Myocyte (in vitro differentiated cells): ENCODE data around the gene RNASE3. TPM values are rescaled to one million over a fixed set of nuclear protein-coding genes. Genes with fewer than 3 reads are reported as not detected.
"Not testable (repeated sequence)": the region's sequence is repeated elsewhere in the genome, so short reads cannot be mapped to it uniquely, and the experiment has no call there.

Source experiments
- DNase-seq: peaks from one replicate; pipeline ENCODE4 v3.0.0-alpha.2; 2012; ENCODE audit warnings: low read depth
- polyA plus RNA-seq: library from polyadenylated mRNA; unstranded; fragments of >200 nt; gene quantifications from one replicate; pipeline ENCODE4 v1.2.1, GENCODE V29; 2012; ENCODE audit warnings: missing spikeins
- total RNA-seq: library from RNA; depleted of rRNA; stranded (reverse); fragments of >200 nt; gene quantifications from 2 replicates; pipeline ENCODE4 v1.2.3, GENCODE V29; 2014

RNASE3 gene
- not detected in 2 replicates for total RNA-seq
- polyA plus RNA-seq = not detected

- not testable (repeated sequence) for DNase-seq
Observed at GRCh38 chr14:20891126-20891825, at the start of gene RNASE3. Gene RNASE3, plus strand, starts transcription at chr14:20891385. Its CDS starts 302 bp downstream, at chr14:20891687.

- no peak for DNase-seq
Observed at GRCh38 chr14:20846560-20846959, 44.6 kb upstream of the RNASE3 start.

DNA sequence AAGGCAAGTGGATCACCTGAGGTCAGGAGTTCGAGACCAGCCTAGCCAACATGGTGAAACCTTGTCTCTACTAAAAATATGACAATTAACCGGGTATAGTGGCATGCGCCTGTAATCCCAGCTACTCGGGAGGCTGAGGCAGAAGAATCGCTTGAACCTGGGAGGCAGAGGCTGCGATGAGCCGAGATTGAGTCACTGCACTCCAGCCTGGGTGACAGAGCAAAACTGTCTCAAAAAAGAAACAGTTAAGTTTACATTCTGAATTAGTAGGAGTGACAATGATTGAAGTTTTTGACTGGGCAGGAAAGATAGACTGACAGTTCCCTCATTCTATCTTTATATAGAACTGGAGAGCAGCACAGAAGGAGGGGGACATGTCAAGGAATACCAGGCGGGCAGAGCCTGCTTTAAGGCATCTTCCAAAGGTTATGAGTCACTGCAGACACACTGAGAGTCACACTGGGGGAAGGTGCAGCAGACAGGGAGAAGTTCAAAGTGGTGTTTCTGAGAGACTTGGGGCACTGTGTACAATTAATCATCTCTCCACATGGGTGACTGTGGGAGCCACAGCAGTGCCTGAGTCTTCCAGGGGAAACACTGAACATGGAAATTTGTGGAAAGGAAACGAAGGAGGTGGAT lies 42.8 kb upstream of the RNASE3 start:
- no peak for DNase-seq

GRCh38 chr14:20848955-20849570 lies 42.1 kb upstream of the RNASE3 start:
- DNase-seq = no peak

- no peak for DNase-seq
Observed at GRCh38 chr14:20853042-20853441, 38.1 kb upstream of the RNASE3 start.

DNA sequence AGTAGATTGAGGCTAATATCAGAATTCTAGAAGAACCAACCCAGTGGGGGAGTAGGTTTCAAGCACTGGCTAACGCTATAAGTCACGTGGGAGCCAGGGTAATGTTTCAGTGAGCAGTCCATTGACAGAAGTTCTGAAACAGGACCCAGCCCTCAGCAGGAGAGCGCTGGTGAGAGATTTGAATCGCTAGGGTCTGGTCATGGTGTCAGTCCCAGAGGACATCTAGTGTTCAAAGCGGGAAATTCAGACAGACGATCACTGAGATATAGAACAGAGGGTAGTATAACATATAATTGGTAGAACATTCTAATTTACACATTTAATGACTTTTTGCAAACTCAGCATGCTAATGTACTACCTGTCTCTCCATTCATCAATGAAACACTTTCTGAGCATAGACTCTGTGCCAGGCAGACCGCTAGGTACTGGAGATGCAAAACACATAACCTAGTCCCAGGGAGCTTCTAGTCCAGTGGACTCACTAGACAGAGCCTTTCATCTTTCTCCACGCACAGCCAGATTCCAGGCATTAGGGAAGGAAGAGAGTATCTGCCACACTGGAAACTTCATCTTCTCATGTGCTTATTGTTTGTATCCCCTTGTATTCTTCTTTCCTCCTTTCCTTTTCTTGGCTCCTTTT lies 35.4 kb upstream of the RNASE3 start:
- peak; percentile 58 for DNase-seq

DNA sequence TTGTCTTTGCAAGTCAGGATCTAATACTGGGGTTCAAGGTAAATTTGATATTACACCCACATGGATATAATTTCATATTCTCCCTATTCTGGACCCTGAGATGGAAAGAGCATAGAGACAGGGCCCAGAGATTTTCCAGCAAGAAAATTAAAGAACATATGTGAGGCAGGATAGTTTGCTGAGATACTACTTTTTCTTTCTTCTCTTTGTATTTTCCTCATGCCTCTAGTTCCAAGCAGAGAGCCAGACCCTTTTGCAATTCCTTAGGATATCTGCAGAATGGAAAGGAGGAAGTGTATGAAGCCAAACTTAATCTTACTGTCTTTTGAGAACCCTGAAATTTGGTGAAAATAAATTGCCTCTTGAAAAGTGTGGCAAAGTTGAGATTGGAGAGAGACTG lies 34.0 kb upstream of the RNASE3 start:
- DNase-seq = no peak

GRCh38 chr14:20857630-20858261 lies 33.4 kb upstream of the RNASE3 start:
- DNase-seq = peak; percentile 61

DNA sequence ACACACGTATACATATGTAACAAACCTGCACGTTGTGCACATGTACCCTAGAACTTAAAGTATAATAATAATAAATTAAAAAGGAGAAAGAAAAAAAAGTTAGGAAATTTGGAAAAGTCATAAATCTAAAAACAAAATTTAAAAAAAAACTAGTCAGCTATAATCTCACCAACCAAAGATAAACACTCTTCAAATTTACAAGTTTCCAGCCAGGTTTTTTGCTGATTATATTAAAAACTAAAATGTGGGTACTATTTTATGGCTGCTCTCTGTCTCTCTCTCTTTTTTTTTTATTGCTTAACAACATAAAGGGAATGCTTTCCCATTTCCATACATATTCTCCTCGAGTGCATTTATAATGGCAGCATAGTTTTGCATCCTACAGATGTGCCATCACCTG lies 25.0 kb upstream of the RNASE3 start:
- DNase-seq = no peak

GRCh38 chr14:20866963-20867362 lies 24.2 kb upstream of the RNASE3 start:
- no peak for DNase-seq

DNA sequence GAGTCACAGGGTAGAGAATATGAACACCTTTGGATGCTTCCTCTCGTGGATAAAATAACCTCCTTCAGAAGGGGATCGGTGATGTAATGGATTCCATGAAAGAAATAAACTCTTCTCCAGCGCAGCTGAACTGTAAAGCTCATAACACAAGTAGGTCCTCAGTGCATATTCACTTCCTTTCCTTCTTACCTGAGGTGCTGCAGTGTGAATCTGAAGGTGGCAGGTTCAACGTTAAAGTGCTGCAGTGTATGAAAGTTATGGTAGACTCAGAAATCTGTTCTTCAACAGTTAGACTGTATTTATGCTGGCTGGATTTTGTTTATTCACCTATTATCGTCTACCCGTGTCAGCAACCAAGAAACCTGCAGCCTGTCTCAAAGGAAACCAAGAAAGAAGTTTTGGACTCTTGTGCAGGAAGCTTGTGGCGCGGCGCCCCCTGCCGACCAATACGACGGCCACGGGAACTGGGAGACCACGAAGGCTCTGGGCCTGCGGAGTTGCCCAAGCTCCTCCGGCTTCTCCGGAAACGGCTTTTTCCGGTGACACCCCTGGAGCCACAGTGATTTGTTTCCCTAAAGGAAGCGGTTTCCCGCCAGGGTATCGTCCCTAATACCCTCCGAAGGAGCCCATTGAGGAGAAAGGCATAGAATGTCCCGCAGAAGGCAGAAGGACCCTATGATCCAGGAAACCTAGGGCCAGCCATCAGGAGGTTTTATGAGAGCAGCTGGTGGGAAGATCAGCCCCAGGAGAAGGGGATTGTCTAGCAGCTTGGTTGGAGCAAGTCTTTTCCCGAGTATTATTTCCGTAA lies 17.6 kb upstream of the RNASE3 start:
- DNase-seq = peak; percentile 54

GRCh38 chr14:20877016-20877415 lies 14.2 kb upstream of the RNASE3 start:
- DNase-seq = no peak

DNA sequence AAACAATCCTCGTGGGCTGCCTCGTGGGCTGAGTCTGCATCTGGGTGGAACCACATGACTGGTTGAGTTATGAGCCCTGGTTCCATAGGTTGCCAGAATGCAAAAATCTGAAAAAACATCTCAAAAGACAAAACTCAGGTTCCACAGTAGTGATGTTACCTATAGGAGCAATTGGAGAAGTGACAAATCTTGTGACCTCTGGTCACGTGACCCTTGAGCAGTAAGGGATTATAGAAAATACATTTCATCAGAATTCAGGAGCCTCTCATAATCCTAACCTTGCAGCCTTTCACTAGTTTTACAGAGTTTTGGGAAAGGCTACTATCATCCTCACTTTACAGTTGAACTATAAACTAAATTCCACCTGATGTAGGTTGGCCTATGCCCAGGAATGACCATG lies 12.5 kb upstream of the RNASE3 start:
- no peak for DNase-seq

GRCh38 chr14:20881229-20881628 lies 10.0 kb upstream of the RNASE3 start:
- DNase-seq = not testable (repeated sequence)

GRCh38 chr14:20882787-20883186 lies 8.4 kb upstream of the RNASE3 start:
- DNase-seq = not testable (repeated sequence)

- not testable (repeated sequence) for DNase-seq
Observed at GRCh38 chr14:20888411-20888810, 2.8 kb upstream of the RNASE3 start.

GRCh38 chr14:20895322-20895721 lies 4.1 kb downstream of the RNASE3 start:
- DNase-seq = not testable (repeated sequence)

DNA sequence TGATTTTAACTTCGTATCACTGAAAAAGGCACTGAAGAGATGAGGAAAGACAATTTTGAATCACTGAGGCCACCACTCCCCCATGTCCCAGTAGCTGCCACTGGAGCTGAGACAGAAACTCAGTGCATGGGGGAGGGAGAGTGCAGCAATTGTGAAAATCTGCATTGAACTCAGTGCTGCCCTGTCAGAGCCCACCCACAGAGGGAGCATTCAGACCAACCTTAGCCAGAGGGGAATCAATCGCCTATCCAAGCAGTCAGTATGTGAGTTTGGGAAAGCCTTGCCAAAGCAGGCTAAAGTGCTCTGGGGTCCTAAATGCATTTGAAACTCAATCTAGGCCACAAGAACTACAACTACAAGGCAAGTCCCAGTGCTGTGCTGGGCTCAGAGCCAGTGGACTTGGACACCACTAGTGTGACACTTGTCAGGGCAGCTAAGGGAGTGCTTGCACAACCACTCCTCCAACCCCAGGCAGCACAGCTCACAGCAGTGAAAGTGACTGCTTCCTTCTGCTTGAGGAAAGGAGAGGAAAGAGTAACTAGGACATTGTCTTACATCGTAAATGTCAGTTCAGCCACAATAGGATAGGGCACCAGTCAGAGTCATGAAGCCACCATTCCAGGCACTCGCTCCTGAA lies 13.3 kb downstream of the RNASE3 start:
- no peak for DNase-seq

GRCh38 chr14:20905676-20906075 lies 14.5 kb downstream of the RNASE3 start:
- DNase-seq = no peak

DNA sequence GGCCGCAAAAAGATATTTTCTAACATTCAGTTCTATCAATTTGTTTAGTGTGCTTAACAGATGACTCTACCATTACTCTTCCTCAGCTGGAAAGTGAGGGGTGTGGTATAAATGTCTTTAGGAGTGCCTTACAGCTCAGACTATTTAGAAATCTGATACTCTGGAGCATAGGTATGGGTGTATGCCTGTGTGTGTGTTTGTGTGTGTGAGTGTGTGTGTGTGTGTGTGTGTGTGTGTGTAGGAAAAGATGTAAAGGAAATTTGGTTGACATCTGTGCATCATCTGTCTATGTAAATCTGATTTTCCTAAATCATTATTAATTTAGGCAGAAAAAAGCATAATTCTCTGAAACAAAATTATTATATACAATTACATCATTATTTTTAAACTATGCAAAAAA lies 16.0 kb downstream of the RNASE3 start:
- DNase-seq = no peak
